Lower lobe of right lung (tissue), 2 donors: ENCODE measurements around the gene PROM1. TPM values are rescaled to one million over a fixed set of nuclear protein-coding genes. Genes with fewer than 3 reads are reported as not detected.

Experiments used
- ATAC-seq, 2 donors: fragments of 200-7000 bp; cut with Tn5 transposase; one replicate each; pipeline ENCODE4 v1.9.1; 2020 to 2022; ENCODE audit warnings: mild to moderate bottlenecking in 2 of 2, moderate library complexity in 2 of 2
- DNase-seq: peaks from one replicate; pipeline ENCODE4 v3.0.0-alpha.2; 2020
- H3K27ac ChIP-seq: fragments of 200-600 bp; one replicate; pipeline ENCODE4 v1.8.0; 2022
- H3K27me3 ChIP-seq: fragments of 200-600 bp; one replicate; pipeline ENCODE4 v1.8.0; 2022; ENCODE audit warnings: low read depth
- H3K36me3 ChIP-seq: fragments of 200-600 bp; one replicate; pipeline ENCODE4 v1.8.0; 2022; ENCODE audit warnings: mild to moderate bottlenecking
- H3K4me1 ChIP-seq: fragments of 200-600 bp; one replicate; pipeline ENCODE4 v1.8.0; 2022
- H3K4me3 ChIP-seq: fragments of 200-600 bp; one replicate; pipeline ENCODE4 v1.8.0; 2022; ENCODE audit warnings: mild to moderate bottlenecking
- H3K9me3 ChIP-seq: fragments of 200-600 bp; one replicate; pipeline ENCODE4 v1.8.0; 2022
- CTCF ChIP-seq: fragments of 200-600 bp; IDR thresholded peaks from one replicate; pipeline ENCODE4 v1.8.0; 2022; ENCODE audit warnings: antibody characterized with exemption, mild to moderate bottlenecking
- intact Hi-C: fragments of 100-400 bp; cut with DNase I; formaldehyde crosslinking; loops from one replicate; pipeline ENCODE4 v1.11.0; 2022
- total RNA-seq: library from RNA; stranded (reverse); fragmentation: NEBNext Ultra II Directional; extraction: Animal tissue kit (Norgen Biotek cat#: 25700); gene quantifications from one replicate; pipeline ENCODE4 v1.2.1, GENCODE V29; 2021
- donor health status: DM: no; HTN: yes; CAD: no; lungs with severe emphysema.

PROM1 gene
- total RNA-seq, 1 donor from 2014 or later, result 10.1 TPM

- ATAC-seq (no peak), DNase-seq (no peak)
- Histone ChIP-seq H3K9me3 (no peaks in the 10 kb centered on the region), H3K4me1 (no peaks in the 10 kb centered on the region), H3K27ac (no peak overlapping the region), H3K4me3 (no peak overlapping the region), H3K36me3 (no peaks in the 10 kb centered on the region), H3K27me3 (no peaks in the 10 kb centered on the region)
- TF ChIP-seq CTCF, result no peak
- intact Hi-C loops, result no loop called here
Observed at GRCh38 chr4:15982842-15983524, 100.8 kb downstream of the PROM1 start.

- Histone ChIP-seq H3K36me3 (no peaks in the 10 kb centered on the region), H3K4me1 (no peaks in the 10 kb centered on the region), H3K27me3 (no peaks in the 10 kb centered on the region), H3K27ac (no peak overlapping the region), H3K9me3 (no peaks in the 10 kb centered on the region), H3K4me3 (no peak overlapping the region)
- intact Hi-C loops, result no loop called here
- DNase-seq (no peak), ATAC-seq (no peak)
- no peak for TF ChIP-seq CTCF
Observed at GRCh38 chr4:15976456-15977447, 107.1 kb downstream of the PROM1 start.

- Histone ChIP-seq H3K27ac (no peak overlapping the region), H3K4me1 (no peaks in the 10 kb centered on the region), H3K9me3 (no peaks in the 10 kb centered on the region), H3K4me3 (no peak overlapping the region), H3K36me3 (no peaks in the 10 kb centered on the region), H3K27me3 (no peaks in the 10 kb centered on the region)
- TF ChIP-seq CTCF, result no peak
- intact Hi-C loops, result no loop called here
- DNase-seq (no peak), ATAC-seq (no peak)
Observed at GRCh38 chr4:15971068-15971801, 112.6 kb downstream of the PROM1 start.

GRCh38 chr4:15968551-15969300, 115.1 kb downstream of the PROM1 start:
- no peak for TF ChIP-seq CTCF
- Histone ChIP-seq H3K4me3 (no peak overlapping the region), H3K9me3 (no peaks in the 10 kb centered on the region), H3K4me1 (no peaks in the 10 kb centered on the region), H3K36me3 (no peaks in the 10 kb centered on the region), H3K27ac (no peak overlapping the region), H3K27me3 (no peaks in the 10 kb centered on the region)
- no peak for ATAC-seq
- no peak for DNase-seq
- intact Hi-C loops, result no loop called here

GRCh38 chr4:15965325-15965724, 118.5 kb downstream of the PROM1 start:
- H3K4me3 ChIP-seq, result no peak overlapping the region
- intact Hi-C loops, result no loop called here
- no peaks in the 10 kb centered on the region for H3K27me3 ChIP-seq
- TF ChIP-seq CTCF, result no peak
- no peaks in the 10 kb centered on the region for H3K36me3 ChIP-seq
- no peaks in the 10 kb centered on the region for H3K9me3 ChIP-seq
- DNase-seq (no peak), ATAC-seq (peak; percentile 18 to 45)
- no peaks in the 10 kb centered on the region for H3K4me1 ChIP-seq
- H3K27ac ChIP-seq, result no peak overlapping the region
